Prostate gland (tissue), 2 donors: ENCODE measurements around the gene RHAG. TPM values are rescaled to one million over a fixed set of nuclear protein-coding genes. Genes with fewer than 3 reads are reported as not detected.

Experiments
- DNase-seq: peaks from one replicate; pipeline ENCODE4 v3.0.0-alpha.2; 2019; ENCODE audit warnings: low spot score
- H3K27ac ChIP-seq, 2 donors: fragments of 200-600 bp; sonication (generic); 2 replicates each; pipeline ENCODE4 v1.5.1; 2017 to 2019
- H3K27me3 ChIP-seq: fragments of 200-600 bp; sonication (generic); replicated peaks from 2 replicates; pipeline ENCODE4 v1.5.1; 2019; ENCODE audit not compliant: insufficient read depth
- H3K36me3 ChIP-seq, 2 donors: fragments of 200-600 bp; sonication (generic); 1 replicate in 1 of 2; 2 replicates in 1 of 2; pipeline versions ENCODE4 v1.5.1 to v1.8.1; 2017 to 2019
- H3K4me1 ChIP-seq: fragments of 200-600 bp; sonication (generic); replicated peaks from 2 replicates; pipeline ENCODE4 v1.5.1; 2019
- H3K4me3 ChIP-seq, 2 donors: fragments of 200-600 bp; sonication (generic); 2 replicates each; pipeline ENCODE4 v1.5.1; 2017 to 2019
- H3K9me3 ChIP-seq: fragments of 200-600 bp; sonication (generic); 2 replicates; pipeline ENCODE4 v1.5.1; 2017
- CTCF ChIP-seq, 4 experiments: fragments of 200-600 bp in 2 of 4; fragments of 450-650 bp in 2 of 4; sonication (generic) in 2 of 4; IDR thresholded peaks; 1 replicate in 3 of 4; 2 replicates in 1 of 4; pipeline ENCODE4 v1.5.1; 2016 to 2019; ENCODE audit warnings: antibody characterized with exemption in 4 of 4, mild to moderate bottlenecking in 2 of 4, moderate library complexity in 2 of 4
- POLR2A ChIP-seq: fragments of 450-650 bp; IDR thresholded peaks from one replicate; pipeline ENCODE4 v1.6.1; 2016; ENCODE audit warnings: antibody characterized with exemption, mild to moderate bottlenecking
- POLR2AphosphoS5 ChIP-seq: sonication (generic); formaldehyde crosslinking; IDR thresholded peaks from one replicate; pipeline ENCODE4 v1.6.1; 2017; ENCODE audit warnings: antibody characterized with exemption
- WGBS: methylation state at CpG from one replicate; pipeline ENCODE4 v1.1.5; 2018; 5-methylcytosine and 5-hydroxymethylcytosine counted together
- intact Hi-C: fragments of 100-400 bp; cut with DNase I; formaldehyde crosslinking; loops from one replicate; pipeline ENCODE4 v1.14.2; 2022
- total RNA-seq, 2 donors: library from RNA; depleted of rRNA; stranded (reverse); fragments of >200 nt; gene quantifications; one replicate each; pipeline ENCODE4 v1.1.0, GENCODE V29; 2016

The RHAG gene
- total RNA-seq, 2 donors from 2014 or later, result not detected

- intact Hi-C loops, result no loop called here
- H3K27me3 ChIP-seq, result no peaks in the 10 kb centered on the region
- no peaks in the 10 kb centered on the region for H3K4me1 ChIP-seq
- no peaks in the 10 kb centered on the region for H3K9me3 ChIP-seq
- DNase-seq, result no peak
- TF ChIP-seq CTCF (IDR thresholded peaks at IDR 0.05), result no peak
- TF ChIP-seq POLR2A, result no peak
- no peak for TF ChIP-seq POLR2AphosphoS5
- no peaks in the 10 kb centered on the region for H3K36me3 ChIP-seq
- no peak overlapping the region for H3K4me3 ChIP-seq
- H3K27ac ChIP-seq, result no peak overlapping the region
- WGBS, result 67% methylated on average over 1 of the region's 1 CpG
These were observed 60.0 kb downstream of the RHAG start for GRCh38 chr6:49576618-49577017.

- WGBS, result 68% methylated on average over 6 of the region's 6 CpGs
- no peak for DNase-seq
- no peaks in the 10 kb centered on the region for H3K4me1 ChIP-seq
- no peak for TF ChIP-seq POLR2AphosphoS5
- no peak for TF ChIP-seq POLR2A
- TF ChIP-seq CTCF (IDR thresholded peaks at IDR 0.05), result no peak
- no peak overlapping the region for H3K4me3 ChIP-seq
- intact Hi-C loops, result no loop called here
- H3K27me3 ChIP-seq, result no peaks in the 10 kb centered on the region
- H3K36me3 ChIP-seq, result no peaks in the 10 kb centered on the region
- no peaks in the 10 kb centered on the region for H3K9me3 ChIP-seq
- no peak overlapping the region for H3K27ac ChIP-seq
These were observed 66.1 kb downstream of the RHAG start for GRCh38 chr6:49570474-49571079.

- Histone ChIP-seq H3K9me3 (no peaks in the 10 kb centered on the region), H3K27me3 (no peaks in the 10 kb centered on the region), H3K4me1 (no peaks in the 10 kb centered on the region), H3K27ac (no peak overlapping the region), H3K36me3 (no peaks in the 10 kb centered on the region), H3K4me3 (no peak overlapping the region)
- 83% methylated on average over 10 of the region's 10 CpGs for WGBS
- no peak for TF ChIP-seq CTCF (IDR thresholded peaks at IDR 0.05)
- no peak for TF ChIP-seq POLR2AphosphoS5
- TF ChIP-seq POLR2A, result no peak
- DNase-seq, result no peak
- intact Hi-C loops, result no loop called here
These were observed 70.8 kb downstream of the RHAG start for GRCh38 chr6:49565855-49566254.

DNA sequence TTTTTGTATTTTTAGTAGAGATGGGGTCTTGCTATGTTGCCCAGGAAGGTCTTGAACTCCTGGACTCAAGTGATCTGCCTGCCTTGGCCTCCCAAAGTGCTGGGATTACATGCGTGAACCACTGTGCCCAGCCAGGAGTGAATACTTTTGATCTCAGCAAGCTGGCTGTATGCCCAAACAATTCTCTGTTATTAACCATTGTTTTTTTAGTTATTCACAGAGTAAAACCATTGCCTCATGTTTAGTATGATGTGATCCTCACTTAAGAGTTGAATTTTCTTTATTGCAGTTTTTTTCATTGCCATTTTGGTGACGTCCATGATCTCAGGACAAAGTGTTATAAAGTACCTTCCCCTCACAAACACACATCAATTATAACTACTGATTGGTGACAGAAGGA lies 71.4 kb downstream of the RHAG start:
- H3K27ac ChIP-seq, result no peak overlapping the region
- H3K4me1 ChIP-seq, result no peaks in the 10 kb centered on the region
- no peaks in the 10 kb centered on the region for H3K27me3 ChIP-seq
- no peak overlapping the region for H3K4me3 ChIP-seq
- H3K36me3 ChIP-seq, result no peaks in the 10 kb centered on the region
- DNase-seq, result no peak
- intact Hi-C loops, result no loop called here
- WGBS, result 48% methylated on average over 2 of the region's 2 CpGs
- no peak for TF ChIP-seq CTCF (IDR thresholded peaks at IDR 0.05)
- no peak for TF ChIP-seq POLR2A
- no peak for TF ChIP-seq POLR2AphosphoS5
- H3K9me3 ChIP-seq, result no peaks in the 10 kb centered on the region

- Histone ChIP-seq H3K9me3 (no peaks in the 10 kb centered on the region), H3K27ac (no peak overlapping the region), H3K4me1 (no peaks in the 10 kb centered on the region), H3K36me3 (no peaks in the 10 kb centered on the region), H3K27me3 (no peaks in the 10 kb centered on the region), H3K4me3 (no peak overlapping the region)
- TF ChIP-seq POLR2AphosphoS5, result no peak
- no peak for TF ChIP-seq POLR2A
- TF ChIP-seq CTCF (IDR thresholded peaks at IDR 0.05), result no peak
- WGBS, result 71% methylated on average over 1 of the region's 1 CpG
- intact Hi-C loops, result no loop called here
- DNase-seq, result no peak
These were observed 72.1 kb downstream of the RHAG start for GRCh38 chr6:49564552-49564951.
